Stomach smooth muscle (tissue), 2 donors: ENCODE measurements around the gene C12orf75.
"Not testable (repeated sequence)": the region's sequence is repeated elsewhere in the genome, so short reads cannot be mapped to it uniquely, and the experiment has no call there.

Source experiments
- H3K27ac ChIP-seq: one replicate; pipeline ENCODE4 v1.7.0; 2013; ENCODE audit warnings: mild to moderate bottlenecking, low read length, inconsistent platforms
- H3K27me3 ChIP-seq, 2 donors: one replicate each; pipeline ENCODE4 v1.7.0; 2013; ENCODE audit warnings: low read length in 2 of 2; ENCODE audit not compliant: insufficient read depth in 2 of 2, control insufficient read depth in 1 of 2
- H3K36me3 ChIP-seq, 2 donors: one replicate each; pipeline ENCODE4 v1.7.0; 2013; ENCODE audit warnings: low read length in 2 of 2; ENCODE audit not compliant: control insufficient read depth in 2 of 2, insufficient read depth in 2 of 2
- H3K4me1 ChIP-seq: one replicate; pipeline ENCODE4 v1.7.0; 2013; ENCODE audit warnings: low read length; ENCODE audit not compliant: control insufficient read depth, insufficient read depth
- H3K4me3 ChIP-seq, 2 donors: one replicate each; pipeline ENCODE4 v1.7.0; 2013; ENCODE audit warnings: low read length in 2 of 2
- H3K9ac ChIP-seq, 2 donors: one replicate each; pipeline ENCODE4 v1.7.0; 2013; ENCODE audit warnings: low read length in 2 of 2, mild to moderate bottlenecking in 1 of 2
- H3K9me3 ChIP-seq, 2 donors: one replicate each; pipeline ENCODE4 v1.7.0; 2013; ENCODE audit warnings: low read length in 2 of 2; ENCODE audit not compliant: control insufficient read depth in 2 of 2
- donor health status: healthy.
- donor health status: Pancreatic carcinoma.

C12orf75 gene

DNA sequence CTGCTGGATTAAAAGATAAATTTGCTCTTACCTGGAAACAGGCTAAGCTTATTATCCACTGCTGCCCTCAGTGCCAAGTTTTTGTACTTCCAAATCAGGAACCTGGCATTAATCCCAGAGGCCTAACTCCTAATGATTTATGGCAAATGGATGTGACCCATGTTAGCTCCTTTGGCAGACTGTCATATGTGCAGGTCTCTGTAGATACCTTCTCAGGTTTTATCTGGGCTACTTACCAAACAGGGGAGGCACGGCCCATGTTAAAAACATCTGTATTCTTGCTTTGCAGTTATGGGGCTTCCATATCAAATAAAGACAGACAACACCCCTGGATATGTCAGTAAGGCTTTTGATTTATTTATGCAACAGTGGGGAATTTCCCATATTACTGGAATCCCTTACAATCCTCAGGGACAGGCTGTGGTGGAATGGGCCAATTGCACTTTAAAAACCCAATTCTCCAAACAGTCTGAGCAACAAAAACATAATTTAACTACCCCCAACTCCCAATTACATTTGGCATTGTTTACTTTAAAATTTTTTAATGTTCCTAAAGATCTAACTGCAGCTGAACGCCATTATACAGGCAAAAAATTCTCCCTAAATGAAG lies 19.9 kb upstream of the C12orf75 start:
- not testable (repeated sequence) for H3K36me3 ChIP-seq, H3K9ac ChIP-seq, H3K27me3 ChIP-seq, H3K4me1 ChIP-seq, H3K9me3 ChIP-seq, H3K27ac ChIP-seq, H3K4me3 ChIP-seq

DNA sequence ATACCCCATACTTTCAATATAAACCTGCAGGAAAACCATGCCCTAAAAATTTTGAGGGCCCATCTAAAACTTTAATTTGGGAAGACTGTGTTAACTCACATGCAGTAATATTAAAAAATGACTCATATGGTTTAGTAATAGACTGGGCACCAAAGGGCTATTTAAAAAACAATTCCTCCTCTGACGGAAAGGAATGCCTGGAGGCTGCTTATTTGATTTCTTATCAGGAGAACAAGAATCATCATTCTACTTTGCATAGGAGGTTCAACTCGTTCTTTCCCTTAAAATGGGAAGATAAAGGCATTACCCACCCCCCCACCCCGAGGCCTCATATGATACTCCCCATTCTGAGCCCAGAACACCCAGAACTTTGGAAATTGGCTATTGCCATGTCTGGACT lies 18.6 kb upstream of the C12orf75 start:
- H3K27ac ChIP-seq, H3K9me3 ChIP-seq, H3K4me1 ChIP-seq, H3K36me3 ChIP-seq, H3K27me3 ChIP-seq, H3K4me3 ChIP-seq, H3K9ac ChIP-seq: not testable (repeated sequence)

DNA sequence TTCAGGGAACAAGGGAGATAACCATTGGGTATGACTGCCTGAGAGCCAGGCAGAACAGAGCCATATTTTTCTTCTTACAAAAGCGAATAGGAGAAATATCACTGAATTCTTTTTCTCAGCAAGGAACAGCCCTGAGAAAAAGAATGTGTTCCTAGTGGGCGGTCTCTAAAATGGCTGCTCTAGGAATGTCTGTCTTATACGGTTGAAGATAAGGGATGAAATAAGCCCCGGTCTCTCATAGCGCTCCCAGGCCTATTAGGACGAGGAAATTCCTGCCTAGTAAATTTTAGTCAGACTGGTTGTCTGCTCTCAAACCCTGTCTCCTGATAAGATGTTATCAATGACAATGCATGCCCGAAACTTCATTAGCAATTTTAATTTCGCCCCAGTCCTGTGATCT lies 16.7 kb upstream of the C12orf75 start:
- H3K4me1 ChIP-seq, H3K27me3 ChIP-seq, H3K27ac ChIP-seq, H3K4me3 ChIP-seq, H3K36me3 ChIP-seq, H3K9ac ChIP-seq, H3K9me3 ChIP-seq: not testable (repeated sequence)

DNA sequence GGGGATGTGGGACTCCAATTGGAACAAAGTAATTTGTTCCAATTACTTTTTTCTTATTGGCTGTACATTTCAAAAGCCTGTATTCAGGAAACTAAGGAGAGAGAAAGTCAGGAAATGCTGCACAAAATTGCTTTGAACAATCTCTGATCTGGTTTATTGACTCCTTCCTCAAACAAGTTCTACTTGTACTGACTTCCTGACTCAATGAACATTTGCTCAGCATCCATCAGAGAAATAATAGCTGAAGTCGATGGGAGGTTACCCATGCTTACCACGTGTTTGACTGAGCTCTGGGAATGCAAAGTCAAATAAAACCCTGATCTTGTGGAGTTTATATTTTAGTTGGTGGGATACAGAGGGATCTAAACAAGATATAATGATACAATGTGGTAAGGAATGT lies 15.4 kb upstream of the C12orf75 start:
- Histone ChIP-seq H3K27me3 (no peaks in the 10 kb centered on the region), H3K36me3 (no peaks in the 10 kb centered on the region), H3K4me1 (no peaks in the 10 kb centered on the region), H3K9me3 (peaks cover 3 to 4% of the 10 kb centered on the region in 2 donors), H3K27ac (no peak overlapping the region), H3K4me3 (no peak overlapping the region), H3K9ac (no peak overlapping the region)

DNA sequence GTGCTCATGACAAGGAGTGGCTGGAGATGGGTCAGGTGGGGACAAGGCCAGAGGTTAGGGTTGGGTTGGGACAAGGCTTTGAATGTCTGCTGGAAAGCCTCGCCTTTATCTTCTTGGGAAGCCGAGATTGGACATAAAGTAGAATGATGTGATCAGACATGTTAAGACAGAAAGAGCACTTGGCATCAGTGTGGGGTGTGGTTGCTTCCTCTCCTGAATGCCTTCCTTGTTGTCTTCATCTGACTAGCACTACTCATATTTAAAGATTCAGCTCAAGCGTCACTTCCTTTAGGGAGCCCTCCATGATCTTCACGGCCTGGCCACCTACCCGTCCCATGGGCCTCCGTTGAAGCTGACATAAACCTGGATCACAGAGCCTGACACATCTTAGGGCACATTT lies 14.8 kb upstream of the C12orf75 start:
- H3K27ac ChIP-seq = no peak overlapping the region
- H3K4me3 ChIP-seq = no peak overlapping the region
- H3K9ac ChIP-seq = no peak overlapping the region
- no peaks in the 10 kb centered on the region for H3K27me3 ChIP-seq
- no peaks in the 10 kb centered on the region for H3K4me1 ChIP-seq
- no peaks in the 10 kb centered on the region for H3K36me3 ChIP-seq
- H3K9me3 ChIP-seq = peaks cover 3 to 4% of the 10 kb centered on the region in 2 donors

DNA sequence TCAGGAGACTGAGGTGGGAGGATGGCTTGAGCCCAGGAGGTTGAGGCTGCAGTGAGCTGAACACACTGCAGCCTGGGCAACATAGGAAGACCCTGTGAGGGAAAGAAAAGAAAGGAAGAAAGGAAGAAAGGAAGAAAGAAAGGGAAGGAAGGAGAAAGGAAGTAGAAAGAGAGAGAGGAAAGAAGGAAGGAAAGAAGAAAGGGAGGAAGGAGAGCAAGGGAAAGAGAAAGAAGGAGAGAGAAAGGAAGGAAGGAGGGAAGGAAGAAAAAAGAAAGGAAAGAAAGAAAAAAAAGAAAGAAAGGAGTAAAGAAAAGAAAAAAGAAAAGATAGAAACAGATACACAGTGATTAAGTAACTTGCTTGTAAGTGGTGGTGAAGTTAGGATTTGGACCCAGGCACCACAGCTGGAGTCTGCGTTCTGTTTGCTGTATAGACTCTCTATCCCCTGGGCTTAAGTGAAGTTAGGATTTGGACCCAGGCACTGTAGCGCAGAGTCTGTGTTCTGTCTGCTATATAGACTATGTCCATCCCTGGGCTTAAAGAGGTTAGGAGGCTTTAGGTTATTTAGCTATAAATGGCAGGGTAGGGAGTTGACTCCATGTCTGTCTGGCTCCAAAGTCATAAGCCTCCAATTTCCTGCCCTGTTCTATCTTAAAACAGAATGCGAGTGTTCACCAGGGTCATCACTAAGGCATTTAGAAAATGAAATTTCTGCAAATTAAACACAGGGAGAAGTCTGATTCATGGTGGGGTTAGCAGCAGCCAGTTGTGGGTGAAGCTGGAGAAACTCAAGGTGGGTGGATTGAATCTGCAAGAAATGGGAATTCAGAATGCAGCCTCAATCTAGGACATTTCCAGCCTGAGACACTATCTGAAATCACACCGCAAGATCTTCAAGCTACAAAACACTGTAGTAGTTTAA lies 13.3 kb upstream of the C12orf75 start:
- Histone ChIP-seq H3K9ac (no peak overlapping the region), H3K36me3 (no peaks in the 10 kb centered on the region), H3K27ac (no peak overlapping the region), H3K4me3 (no peak overlapping the region), H3K4me1 (no peaks in the 10 kb centered on the region), H3K27me3 (no peaks in the 10 kb centered on the region), H3K9me3 (peaks cover 3 to 4% of the 10 kb centered on the region in 2 donors)

DNA sequence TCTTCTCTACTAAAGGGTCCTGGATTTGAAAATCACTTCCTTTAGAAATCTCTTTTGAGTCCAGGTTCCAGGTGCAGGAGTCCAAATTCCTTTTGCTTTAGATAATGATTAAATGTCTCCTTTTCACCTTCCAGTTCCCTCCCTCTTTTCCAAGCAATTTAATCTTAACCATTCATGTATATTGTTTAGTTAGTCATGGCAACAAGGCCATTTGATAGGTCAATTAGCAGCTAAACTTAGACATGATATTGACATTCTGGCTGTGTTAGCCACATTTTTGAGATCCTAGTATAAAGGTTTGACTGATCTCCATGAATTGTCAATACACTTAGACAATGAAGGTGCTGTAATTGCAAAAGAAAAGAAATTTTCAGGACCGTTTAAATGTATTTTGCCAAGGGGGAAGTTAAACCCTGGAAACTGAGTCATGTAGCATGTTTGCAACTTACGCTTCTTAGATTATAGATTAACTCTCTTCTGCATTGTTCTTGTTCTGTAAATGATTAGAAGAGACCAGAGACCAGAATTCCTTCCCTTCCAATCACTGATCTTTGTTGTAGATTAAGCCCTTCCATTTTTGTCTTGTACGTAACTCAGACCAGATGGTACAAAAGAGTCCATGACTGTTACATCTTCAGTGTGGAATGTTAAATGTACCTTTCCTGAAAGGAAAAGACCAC lies 12.4 kb upstream of the C12orf75 start:
- H3K4me1 ChIP-seq = no peaks in the 10 kb centered on the region
- no peak overlapping the region for H3K27ac ChIP-seq
- H3K4me3 ChIP-seq = no peak overlapping the region

DNA sequence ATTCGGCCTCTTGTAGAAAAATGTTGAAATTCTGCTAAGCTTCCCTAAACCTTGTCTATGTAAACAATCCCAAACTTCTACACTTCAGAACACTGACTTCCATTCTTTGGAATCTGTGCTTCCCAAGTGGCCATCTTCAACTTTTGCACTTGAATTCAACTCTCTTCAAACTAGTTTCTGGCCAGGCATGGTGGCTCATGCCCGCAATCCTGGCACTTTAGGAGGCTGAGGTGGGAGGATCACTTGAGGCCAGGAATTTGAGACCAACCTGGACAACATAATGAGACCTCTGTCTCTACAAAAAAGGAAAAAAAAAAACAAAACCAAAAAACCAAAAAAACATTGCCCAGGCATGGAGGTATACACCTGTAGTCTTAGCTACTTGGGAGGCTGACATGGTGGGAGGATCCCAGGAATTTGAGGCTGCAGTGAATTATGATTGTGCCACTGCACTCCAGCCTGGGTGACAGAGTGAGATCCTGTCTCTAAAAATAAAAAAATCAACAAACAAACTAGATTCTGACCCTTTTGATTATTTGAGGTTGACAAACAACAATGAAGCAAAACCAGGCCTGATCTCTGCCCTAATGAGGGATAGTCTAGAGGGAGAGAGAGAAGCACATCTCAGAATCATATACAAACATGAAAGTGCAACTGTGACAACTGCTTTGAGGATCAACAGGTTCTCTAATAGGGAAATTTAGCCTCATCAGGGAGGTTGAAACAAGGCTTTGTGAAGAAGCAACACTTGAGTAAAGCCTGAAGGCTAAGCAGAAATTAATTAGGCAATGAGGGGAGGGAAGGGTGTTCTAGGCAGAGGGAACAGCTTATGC lies 11.6 kb upstream of the C12orf75 start:
- Histone ChIP-seq H3K27ac (no peak overlapping the region), H3K27me3 (no peaks in the 10 kb centered on the region), H3K4me1 (no peaks in the 10 kb centered on the region), H3K9ac (no peak overlapping the region), H3K4me3 (no peak overlapping the region), H3K9me3 (peaks cover 3 to 4% of the 10 kb centered on the region in 2 donors), H3K36me3 (no peaks in the 10 kb centered on the region)

More for the DNA sequence above, 12.4 kb upstream of the C12orf75 start:
- Histone ChIP-seq H3K27me3 (no peaks in the 10 kb centered on the region), H3K36me3 (no peaks in the 10 kb centered on the region), H3K9ac (no peak overlapping the region), H3K9me3 (peaks cover 3 to 4% of the 10 kb centered on the region in 2 donors)

DNA sequence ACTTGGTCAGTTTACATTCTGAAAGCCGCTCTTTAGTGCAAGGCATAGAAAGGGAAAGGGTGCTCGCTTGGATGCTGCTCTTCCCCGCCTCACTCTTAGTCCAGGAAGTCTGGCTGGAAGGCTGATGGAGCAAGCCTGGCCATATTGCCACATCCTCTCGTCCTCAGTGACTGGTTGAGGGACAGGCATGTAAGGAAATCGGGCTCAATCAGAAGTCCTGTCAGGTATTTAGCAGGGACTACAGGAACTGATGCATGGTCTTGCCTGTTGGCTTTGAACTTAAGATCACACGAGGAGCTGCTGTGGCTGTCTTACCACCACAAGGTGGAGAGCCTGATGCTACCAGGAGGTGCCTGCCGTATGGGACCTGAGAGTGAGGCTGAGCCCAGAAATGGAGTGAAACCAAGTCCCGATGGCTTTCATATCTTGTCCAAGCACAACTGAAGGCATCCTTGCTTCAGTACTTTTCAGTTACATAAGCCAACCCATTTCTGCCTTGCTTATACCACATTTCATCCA lies 10.7 kb upstream of the C12orf75 start:
- Histone ChIP-seq H3K4me3 (no peak overlapping the region), H3K9me3 (peaks cover under 1 to 3% of the 10 kb centered on the region in 2 donors), H3K4me1 (no peaks in the 10 kb centered on the region), H3K9ac (no peak overlapping the region), H3K36me3 (no peaks in the 10 kb centered on the region), H3K27ac (no peak overlapping the region), H3K27me3 (no peaks in the 10 kb centered on the region)

DNA sequence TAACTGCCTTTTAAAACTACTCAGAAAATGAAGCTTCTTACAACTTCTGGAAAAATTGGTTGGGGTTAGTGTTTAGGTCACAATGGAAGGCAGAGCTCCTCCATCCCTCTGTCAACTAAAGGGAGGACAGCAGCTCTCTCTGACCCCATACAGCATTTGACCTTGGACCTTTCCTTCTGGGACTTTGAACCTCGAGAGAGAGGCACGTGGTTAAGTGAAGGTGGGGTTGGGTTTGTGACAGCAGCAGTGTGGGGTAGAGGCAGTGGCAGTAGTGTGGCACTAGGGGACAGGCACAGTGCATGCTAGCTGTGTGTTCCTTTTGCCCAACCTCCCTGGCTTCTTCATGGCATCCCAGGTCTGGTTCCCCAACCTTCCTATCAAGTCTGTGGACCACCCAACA lies 9.4 kb upstream of the C12orf75 start:
- Histone ChIP-seq H3K9ac (no peak overlapping the region), H3K4me1 (no peaks in the 10 kb centered on the region), H3K9me3 (no peaks in the 10 kb centered on the region), H3K36me3 (no peaks in the 10 kb centered on the region), H3K4me3 (no peak overlapping the region), H3K27me3 (no peaks in the 10 kb centered on the region), H3K27ac (no peak overlapping the region)
